Cortex of kidney (tissue), 1 donor: Measurements from ENCODE around the gene SMARCAD1.
"Not testable (repeated sequence)": the region's sequence is repeated elsewhere in the genome, so short reads cannot be mapped to it uniquely, and the experiment has no call there.

Experiments
- DNase-seq: peaks from one replicate; lab custom pipeline; 2025; lab: John Stamatoyannopoulos, UW

Gene SMARCAD1

DNA sequence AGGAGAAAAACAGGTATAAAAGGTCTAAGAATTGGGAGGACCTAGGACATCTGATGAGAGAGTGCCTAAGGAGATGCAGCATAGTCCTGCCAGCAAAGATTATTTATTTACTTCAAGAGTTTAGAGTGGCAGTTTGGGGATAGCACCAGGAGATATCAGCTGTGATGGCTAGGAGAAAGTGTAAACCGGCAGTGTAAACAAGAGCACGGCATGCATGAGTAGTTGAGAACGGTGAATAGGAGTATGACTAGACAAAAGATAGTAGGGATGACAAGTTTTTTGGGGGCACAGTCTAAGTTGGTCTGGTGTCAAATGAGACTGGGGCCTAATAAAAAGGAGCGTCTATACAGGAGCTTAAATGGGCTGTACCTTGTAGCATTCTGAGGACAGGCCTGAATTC is 86.3 kb downstream of the SMARCAD1 start:
- not testable (repeated sequence) for DNase-seq

DNA sequence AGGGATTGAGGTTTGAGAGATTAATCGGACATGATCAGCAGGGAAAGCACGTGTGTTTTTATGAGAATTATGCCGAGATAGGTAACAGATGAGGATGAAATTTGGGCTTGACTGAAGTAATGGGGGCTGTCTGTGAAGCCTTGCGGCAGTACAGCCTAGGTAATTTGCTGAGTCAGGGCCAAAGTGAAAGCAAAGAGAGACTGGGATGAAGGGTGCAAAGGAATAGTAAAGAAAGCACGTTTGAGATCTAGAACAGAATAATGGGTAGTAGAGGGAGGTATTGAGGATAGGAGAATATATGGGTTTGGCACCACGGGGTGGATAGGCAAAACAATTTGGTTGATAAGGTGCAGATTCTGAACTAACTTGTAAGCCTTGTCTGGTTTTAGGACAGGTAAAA is 87.8 kb downstream of the SMARCAD1 start:
- not testable (repeated sequence) for DNase-seq

DNA sequence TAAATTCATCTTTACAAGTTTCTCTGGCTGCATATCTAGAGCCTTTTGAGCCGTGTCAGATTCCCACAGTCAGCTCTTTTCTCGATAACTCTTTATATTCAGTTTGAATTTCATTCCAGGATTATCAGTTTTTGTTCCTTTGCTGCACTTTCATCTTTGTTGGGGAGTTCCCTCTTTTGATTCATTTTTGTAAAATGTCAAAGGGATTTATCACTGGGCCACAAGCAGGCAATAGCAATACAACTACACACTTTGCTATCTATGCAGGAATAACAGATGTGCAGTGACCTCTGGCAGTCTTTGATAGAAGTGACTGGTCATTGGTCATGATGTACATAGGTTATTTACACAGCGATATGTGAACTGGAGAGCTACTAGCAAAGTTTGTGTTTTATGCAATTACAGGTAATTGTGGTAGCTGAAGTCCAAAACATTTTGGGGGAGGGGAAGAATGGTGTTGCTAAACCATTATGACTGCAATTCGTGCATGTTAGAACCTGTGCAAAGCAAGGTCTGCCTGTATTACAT is 91.1 kb downstream of the SMARCAD1 start:
- DNase-seq = no peak

DNA sequence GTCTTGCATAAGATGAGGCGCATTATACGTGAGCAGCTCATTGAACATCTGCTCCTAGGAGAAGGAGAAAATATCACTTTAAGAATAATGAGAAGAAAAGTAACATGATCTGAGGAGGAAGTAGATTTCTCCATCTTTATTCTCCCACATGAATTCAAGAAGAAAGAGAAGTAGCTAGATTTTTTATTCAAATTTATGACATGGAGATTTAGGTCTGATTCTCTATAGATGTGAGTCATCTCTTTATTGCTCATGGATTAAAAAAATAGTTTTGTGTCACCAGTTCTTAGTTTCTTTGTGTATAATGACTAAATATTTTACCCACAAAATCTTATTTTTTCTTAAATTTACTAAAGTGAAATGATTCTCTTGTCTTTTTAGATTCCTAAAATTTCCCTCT is 94.5 kb downstream of the SMARCAD1 start:
- DNase-seq = no peak

DNA sequence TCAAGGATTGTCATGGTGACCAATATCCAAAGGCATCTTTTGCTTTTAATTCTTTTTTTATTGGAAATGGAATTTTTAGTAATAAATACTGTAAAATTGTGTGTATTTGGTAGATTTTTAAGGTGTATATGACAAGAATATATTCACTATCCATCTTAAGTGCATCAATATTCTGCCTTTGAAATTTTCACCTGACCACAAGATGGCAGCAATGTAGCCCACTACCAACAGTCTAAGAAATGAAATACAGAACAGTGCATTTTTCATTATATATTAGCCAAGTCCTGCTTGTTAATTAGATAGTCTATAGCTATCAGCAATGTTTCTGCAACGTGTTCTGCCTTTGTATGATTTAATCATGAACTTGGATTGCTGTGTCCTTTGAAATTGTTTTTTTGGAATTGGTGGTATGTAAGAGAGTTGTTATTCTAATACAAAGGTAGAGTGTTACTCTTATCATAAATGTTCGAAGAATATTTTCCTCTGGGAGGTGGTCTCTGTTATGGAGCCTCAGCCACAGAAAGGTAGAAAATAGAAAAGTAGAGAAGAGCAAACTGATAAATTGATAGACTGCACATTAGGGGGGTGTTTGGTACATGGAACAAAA is 96.8 kb downstream of the SMARCAD1 start:
- DNase-seq = no peak

DNA sequence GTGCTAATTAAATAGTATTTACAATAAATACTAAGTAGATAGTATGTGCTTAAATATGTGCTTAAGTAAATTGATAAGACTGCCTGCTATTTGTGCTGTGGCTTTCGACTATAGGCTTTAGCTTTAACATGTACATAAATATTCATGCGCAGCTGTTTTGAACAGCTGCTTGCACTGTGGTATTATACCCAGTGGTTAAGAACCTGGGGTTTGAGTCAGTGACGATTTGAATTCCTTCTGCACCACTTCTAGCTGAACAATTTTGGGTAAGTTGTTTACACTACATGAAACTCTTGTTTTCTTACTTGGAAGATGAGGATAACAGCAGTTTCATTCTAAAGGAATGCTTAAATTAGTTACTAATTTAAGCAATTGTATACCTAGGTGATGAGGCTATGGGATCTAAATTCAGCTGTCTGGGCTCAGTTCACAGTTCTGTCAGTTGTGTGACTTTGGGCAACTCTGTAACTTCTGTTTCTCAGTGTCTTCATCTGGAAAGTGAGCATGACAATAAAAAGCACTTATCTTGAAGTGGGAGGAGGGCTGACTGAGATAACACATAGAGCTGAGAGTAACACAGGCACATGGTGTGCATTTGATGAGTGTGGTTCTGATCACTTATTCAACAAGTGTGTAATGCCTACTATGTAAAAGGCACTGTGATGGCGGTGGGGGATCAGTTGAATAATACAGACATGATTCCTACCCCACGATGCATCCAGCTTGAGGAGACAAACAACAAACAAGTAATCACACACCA is 98.0 kb downstream of the SMARCAD1 start:
- no peak for DNase-seq

DNA sequence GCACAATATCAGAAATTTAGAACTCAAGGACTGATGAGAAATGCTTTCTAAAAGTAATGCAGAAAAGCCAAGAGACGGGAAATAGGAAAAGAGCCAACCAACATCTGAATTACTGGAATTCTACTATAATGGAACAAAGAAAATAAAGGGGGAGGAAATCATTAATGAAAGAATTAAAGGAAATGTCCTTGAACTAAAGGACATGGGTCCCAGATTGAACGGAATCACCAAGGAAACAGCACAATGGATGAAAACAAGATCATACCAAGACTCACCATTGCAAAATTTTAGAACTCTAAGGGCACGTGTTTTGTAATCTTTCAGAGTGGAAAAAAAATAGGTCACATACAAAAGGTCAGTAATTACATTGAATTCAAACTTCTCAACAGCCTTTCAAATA is 99.0 kb downstream of the SMARCAD1 start:
- DNase-seq = no peak

DNA sequence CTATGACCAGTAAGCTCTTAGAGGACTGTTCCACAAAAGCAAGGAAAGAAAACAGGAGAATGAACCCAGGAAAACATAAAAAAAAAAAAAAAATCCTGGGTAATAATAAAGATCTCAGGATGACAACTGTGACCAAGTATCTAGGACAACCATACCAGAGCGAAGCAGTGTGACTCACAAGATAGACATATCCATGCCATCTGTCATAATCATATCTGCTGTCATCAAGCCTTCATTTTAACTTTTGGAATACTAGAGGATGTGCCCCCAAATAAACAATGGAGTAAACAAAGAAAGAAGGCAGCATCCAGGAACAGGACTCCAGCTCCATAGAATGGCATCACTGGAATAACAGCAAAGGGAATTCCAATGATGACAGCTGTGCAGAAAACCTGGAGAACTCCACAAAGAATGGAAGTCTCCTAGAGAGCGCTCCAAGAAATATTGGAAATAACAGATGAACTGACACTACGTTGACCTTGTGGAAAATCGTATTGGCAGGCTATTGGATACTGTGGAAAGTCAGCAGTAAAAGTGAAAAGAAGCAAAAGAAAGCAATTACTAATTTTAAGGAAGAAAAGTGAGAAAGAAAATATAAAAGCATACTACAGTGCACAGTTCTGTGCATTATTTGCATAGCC is 99.7 kb downstream of the SMARCAD1 start:
- DNase-seq = no peak

DNA sequence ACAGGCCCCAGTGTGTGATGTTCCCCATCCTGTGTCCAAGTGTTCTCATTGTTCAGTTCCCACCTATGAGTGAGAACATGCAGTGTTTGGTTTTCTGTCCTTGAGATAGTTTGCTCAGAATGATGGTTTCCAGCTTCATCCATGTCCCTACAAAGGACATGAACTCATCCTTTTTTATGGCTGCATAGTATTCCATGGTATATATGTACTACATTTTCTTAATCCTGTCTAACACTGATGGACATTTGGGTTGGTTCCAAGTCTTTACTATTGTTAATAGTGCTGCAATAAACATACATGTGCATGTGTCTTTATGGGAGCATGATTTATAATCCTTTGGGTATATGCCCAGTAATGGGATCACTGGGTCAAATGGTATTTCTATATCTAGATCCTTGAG is 112.3 kb downstream of the SMARCAD1 start:
- DNase-seq = not testable (repeated sequence)

DNA sequence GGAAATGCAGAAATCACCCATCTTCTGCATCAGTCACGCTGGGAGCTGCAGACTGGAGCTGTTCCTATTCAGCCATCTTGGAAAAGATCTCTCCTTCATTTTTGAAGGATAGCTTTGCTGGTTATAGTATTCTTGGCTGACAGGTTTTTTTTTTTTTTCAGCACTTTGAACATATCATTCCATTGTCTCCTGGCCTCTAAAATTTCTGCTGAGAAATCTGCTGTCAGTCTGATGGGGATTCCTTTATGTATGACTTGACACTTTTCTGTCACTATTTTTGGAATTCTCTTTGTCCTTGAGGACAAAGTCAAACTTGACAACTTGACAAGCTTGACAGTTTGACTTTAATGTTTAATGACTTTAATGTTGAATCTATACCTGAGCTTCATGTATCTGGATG is 118.2 kb downstream of the SMARCAD1 start:
- DNase-seq = no peak

DNA sequence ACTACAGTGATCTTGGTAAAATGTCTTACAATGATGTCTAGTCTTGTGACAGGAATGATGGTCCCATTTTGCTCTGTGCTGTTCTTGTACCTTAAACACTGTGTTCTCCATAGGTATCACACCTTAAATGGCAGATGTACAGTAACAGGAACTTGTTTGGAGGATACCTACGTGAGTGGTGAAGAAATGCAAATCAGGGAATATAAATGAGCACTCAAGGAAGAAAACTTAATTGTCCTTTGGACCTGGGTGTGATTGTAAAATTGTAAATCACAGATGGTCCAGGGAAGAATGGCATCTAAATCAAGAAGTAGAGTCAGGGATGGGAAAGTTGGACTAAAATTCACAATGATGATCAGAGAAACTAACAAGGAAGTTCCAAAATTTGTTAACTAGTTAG is 122.3 kb downstream of the SMARCAD1 start:
- DNase-seq = no peak

DNA sequence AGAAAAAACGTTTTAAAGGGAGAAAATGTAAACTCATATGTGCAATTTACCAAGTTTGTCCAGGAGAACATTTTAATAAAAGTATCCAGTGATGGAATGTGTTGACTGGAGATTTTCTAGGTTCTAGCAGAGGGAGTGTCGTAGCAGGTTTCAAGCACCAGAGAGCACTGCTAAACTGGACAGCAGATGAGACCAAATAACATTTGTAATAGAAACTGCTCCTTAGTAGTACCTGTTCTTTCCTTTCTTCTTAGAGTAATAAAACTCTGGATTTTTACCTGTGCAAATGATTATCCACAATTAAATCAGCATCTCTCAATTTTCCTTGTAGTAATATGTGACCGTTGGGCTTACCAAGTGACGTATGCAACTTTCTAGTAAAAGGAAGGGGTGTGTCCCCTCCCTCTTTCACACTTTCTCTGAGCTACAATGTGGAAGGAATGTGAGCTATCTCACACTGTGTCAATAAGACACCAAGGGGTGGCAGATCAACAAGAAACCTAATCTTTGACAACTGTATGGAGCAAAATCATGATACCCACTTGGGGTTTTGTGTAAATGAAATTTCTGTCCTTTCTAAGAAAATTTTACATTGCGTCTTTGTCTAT is 125.4 kb downstream of the SMARCAD1 start:
- DNase-seq = no peak

DNA sequence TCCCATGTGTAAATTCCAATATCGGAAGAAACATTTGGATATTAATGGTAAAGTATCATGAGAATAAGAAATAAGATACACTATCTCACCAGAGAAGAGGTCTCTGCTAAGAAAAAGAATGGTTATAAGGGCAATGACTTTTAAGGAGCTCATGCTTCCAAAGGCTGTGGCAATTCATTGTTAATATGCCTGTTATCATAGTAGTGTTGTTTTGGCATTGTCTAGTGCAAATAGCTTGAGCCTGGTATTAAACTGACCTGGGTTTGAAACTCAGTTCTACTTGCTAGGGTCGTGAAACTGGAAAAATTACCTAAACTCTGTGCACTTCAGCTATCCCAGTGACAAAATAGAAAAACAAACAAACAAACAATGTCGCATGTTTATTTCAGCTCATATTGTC is 126.2 kb downstream of the SMARCAD1 start:
- no peak for DNase-seq

DNA sequence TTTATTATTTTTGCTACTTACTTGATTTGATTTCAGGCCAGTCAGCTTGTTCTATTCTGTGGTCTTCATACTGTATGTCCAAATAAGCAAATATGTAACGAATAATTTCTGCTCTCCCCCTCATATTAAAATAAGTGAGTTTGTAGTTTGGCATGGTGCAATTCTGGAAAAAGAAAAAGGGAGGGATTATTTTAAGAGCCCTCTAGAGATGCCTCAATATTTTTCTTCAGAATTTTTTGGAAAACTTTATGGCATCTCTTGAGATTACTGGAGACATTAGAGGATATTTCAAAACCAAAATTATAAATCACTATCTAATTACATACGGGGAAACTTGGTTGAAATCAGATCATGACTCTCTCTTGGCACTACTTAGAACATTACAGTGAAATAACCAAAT is 126.8 kb downstream of the SMARCAD1 start:
- DNase-seq = no peak

DNA sequence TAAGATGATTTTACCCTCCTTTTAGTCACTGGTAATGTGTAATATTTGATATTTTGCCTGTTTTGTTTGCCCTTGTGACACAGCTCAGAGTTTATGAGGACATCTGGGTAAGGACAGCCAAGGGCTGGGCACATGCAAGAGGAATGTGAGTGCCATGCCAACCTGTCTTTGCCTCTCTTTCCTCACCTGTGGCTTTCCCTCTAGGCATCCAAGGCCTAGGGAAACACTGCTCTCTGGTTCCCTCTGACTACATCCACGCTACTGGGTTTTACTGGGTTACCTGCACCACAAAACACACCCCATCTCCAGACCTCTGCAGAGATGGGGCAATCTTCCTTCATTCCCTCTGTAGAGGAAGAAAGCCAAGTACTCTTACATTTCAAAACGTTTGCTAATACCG is 127.3 kb downstream of the SMARCAD1 start:
- DNase-seq = no peak

DNA sequence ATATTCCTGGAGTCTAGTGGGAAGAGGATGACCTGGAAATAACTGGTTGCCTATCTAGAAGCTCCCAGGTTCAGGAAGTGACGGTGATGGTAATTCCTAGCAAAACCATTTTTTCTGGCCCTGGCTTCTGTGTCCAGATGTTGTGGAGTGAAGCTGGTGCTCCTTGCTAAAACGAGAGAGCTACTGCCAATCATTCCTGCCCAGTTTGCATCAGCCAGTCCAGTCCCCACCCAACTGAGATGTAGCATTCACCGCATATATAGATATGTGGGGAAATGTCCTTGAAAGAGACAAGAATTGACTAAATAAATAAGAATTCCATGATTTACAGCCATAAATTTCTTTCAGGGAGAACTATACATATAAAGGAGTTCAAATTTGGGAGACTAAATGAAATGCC is 128.6 kb downstream of the SMARCAD1 start:
- DNase-seq = no peak

DNA sequence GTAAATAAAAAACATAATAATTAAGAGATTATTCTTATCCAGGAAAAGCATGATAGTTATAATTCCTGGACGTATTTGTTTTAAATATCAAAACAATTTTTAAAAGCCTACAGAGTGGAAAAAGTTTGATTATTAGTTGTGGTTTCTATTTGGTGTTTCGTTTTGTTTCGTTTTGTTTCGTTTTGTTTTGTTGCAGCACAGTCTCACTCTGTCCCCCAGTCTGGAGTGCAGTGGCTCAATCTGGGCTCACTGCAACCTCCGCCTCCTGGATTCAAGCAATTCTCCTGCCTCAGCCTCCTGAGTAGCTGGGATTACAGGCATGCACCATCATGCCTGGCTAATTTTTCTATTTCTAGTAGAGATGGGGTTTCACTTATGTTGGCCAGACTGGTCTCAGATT is 129.1 kb downstream of the SMARCAD1 start:
- not testable (repeated sequence) for DNase-seq

DNA sequence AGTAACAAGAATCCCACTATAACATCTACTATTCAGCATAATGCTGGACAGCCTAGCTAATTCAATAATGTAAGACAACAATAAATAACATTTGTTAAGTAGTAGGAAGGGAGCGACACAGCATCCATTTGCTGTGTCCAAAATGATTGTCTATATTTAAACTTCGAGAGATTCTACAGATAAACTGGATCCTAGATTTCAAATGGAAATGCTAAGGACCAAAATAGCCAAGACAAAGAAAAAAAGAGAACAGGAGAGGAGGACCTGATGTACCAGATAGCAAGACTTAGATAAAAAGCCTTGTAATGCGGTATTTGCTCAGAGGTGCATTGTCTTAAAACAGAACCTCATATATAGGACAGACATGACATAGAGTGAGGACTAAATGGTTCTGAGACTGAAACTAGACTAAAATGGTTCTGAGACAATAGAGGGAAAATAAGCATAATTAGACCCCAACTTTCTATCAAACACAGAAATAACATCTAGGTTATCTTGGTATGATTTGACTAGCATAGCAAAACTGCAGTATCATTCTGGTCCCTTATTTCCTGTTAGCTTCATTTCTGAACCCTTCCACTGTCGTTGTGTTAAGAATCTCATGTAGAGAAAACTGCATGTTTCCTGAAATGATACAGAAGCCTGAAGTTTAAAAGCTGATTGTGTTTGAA is 131.2 kb downstream of the SMARCAD1 start:
- no peak for DNase-seq

DNA sequence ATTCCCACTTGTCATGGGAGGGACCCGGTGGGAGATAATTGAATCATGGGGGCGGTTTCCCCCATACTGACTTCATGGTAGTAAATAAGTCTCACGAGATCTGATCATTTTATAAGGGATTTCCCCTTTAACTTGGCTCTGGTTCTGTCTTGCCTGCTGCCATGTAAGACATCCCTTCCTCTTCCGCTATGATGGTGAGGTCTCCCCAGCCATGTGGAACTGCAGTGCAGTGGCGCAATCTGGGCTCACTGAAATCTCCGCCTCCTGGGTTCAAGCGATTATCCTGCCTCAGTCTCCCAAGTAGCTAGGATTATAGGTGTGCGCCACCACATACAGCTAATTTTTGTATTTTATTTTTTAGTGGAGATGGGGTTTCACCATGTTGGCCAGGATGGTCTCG is 132.1 kb downstream of the SMARCAD1 start:
- DNase-seq = no peak
